ENCODE data around the gene TNIP3. TPM values are rescaled to one million over a fixed set of nuclear protein-coding genes. Genes with fewer than 3 reads are reported as not detected.
A peak's percentile ranks its signal among the peaks of the same experiment; 100 is the strongest.

The TNIP3 gene
- total and polyA plus RNA-seq, 2 experiments from 2014 or later: not detected

- H3K4me1 ChIP-seq (ENCODE audit: low read depth): no peaks in the 10 kb centered on the region
- no peaks in the 10 kb centered on the region for H3K9me3 ChIP-seq (ENCODE audit: low read depth)
- H3K27ac ChIP-seq: no peak overlapping the region
- H3K36me3 ChIP-seq: no peaks in the 10 kb centered on the region
- TF ChIP-seq CTCF (IDR thresholded peaks at IDR 0.05; ENCODE audit: low read depth, low read length): no peak
- no peak for DNase-seq (ENCODE audit: low read depth in 1 of 2, low spot score in 1 of 2)
- no peak overlapping the region for H3K4me3 ChIP-seq
- H3K27me3 ChIP-seq: no peaks in the 10 kb centered on the region
Observed at GRCh38 chr4:121165206-121165605, 1.1 kb upstream of the TNIP3 start.

- DNase-seq (ENCODE audit: low read depth in 1 of 2, low spot score in 1 of 2): peak; percentile 31 to 63
- Histone ChIP-seq H3K9me3 (ENCODE audit: low read depth) (no peaks in the 10 kb centered on the region), H3K4me3 (peak overlapping the region; percentile 70), H3K36me3 (no peaks in the 10 kb centered on the region), H3K27ac (no peak overlapping the region), H3K4me1 (ENCODE audit: low read depth) (no peaks in the 10 kb centered on the region), H3K27me3 (peaks cover 21% of the 10 kb centered on the region)
- TF ChIP-seq CTCF (IDR thresholded peaks at IDR 0.05; ENCODE audit: low read depth, low read length): no peak
Observed at GRCh38 chr4:121156822-121157769, 7.0 kb downstream of the TNIP3 start.

GRCh38 chr4:121155893-121156292, 8.2 kb downstream of the TNIP3 start:
- no peaks in the 10 kb centered on the region for H3K36me3 ChIP-seq
- H3K27me3 ChIP-seq: peaks cover 21% of the 10 kb centered on the region
- no peak overlapping the region for H3K27ac ChIP-seq
- DNase-seq (ENCODE audit: low read depth in 1 of 2, low spot score in 1 of 2): peak in 1 of 2 donors; percentile 88
- no peak overlapping the region for H3K4me3 ChIP-seq
- H3K9me3 ChIP-seq (ENCODE audit: low read depth): no peaks in the 10 kb centered on the region
- TF ChIP-seq CTCF (IDR thresholded peaks at IDR 0.05; ENCODE audit: low read depth, low read length): no peak
- H3K4me1 ChIP-seq (ENCODE audit: low read depth): no peaks in the 10 kb centered on the region

GRCh38 chr4:121154103-121154515, 10.0 kb downstream of the TNIP3 start:
- Histone ChIP-seq H3K9me3 (ENCODE audit: low read depth) (no peaks in the 10 kb centered on the region), H3K4me3 (no peak overlapping the region), H3K4me1 (ENCODE audit: low read depth) (no peaks in the 10 kb centered on the region), H3K27me3 (peaks cover 15% of the 10 kb centered on the region), H3K36me3 (no peaks in the 10 kb centered on the region), H3K27ac (no peak overlapping the region)
- no peak for DNase-seq (ENCODE audit: low read depth in 1 of 2, low spot score in 1 of 2)
- no peak for TF ChIP-seq CTCF (IDR thresholded peaks at IDR 0.05; ENCODE audit: low read depth, low read length)

GRCh38 chr4:121151942-121152341, 12.2 kb downstream of the TNIP3 start:
- H3K27ac ChIP-seq: no peak overlapping the region
- DNase-seq (ENCODE audit: low read depth in 1 of 2, low spot score in 1 of 2): no peak
- H3K27me3 ChIP-seq: peaks cover 2% of the 10 kb centered on the region
- H3K36me3 ChIP-seq: no peaks in the 10 kb centered on the region
- no peak overlapping the region for H3K4me3 ChIP-seq
- no peaks in the 10 kb centered on the region for H3K9me3 ChIP-seq (ENCODE audit: low read depth)
- H3K4me1 ChIP-seq (ENCODE audit: low read depth): no peaks in the 10 kb centered on the region
- TF ChIP-seq CTCF (IDR thresholded peaks at IDR 0.05; ENCODE audit: low read depth, low read length): no peak

All from cardiac muscle cell (in vitro differentiated cells and primary cell).